SK-N-MC (cell line): ENCODE measurements around the gene C10orf143.

Source experiments
- DNase-seq: peaks from one replicate; pipeline ENCODE4 v3.0.0-alpha.2; 2011; ENCODE audit warnings: low read depth, low spot score
- H3K27ac ChIP-seq: fragments of 200-600 bp; sonication (generic); 2 replicates; pipeline ENCODE4 v1.5.1; 2016; ENCODE audit warnings: mixed run types
- H3K36me3 ChIP-seq: fragments of 200-600 bp; sonication (generic); 2 replicates; pipeline ENCODE4 v1.6.1; 2017; ENCODE audit warnings: antibody characterized with exemption, low read length, mixed read lengths; ENCODE audit not compliant: insufficient read depth
- H3K4me3 ChIP-seq: fragments of 200-600 bp; sonication (generic); 2 replicates; pipeline ENCODE4 v1.5.1; 2016
- H3K9ac ChIP-seq: fragments of 200-600 bp; sonication (generic); 2 replicates; pipeline ENCODE4 v1.8.0; 2017; ENCODE audit warnings: mixed run types, mixed read lengths; ENCODE audit not compliant: insufficient read length
- H3K9me3 ChIP-seq: fragments of 200-600 bp; sonication (generic); 2 replicates; pipeline ENCODE4 v1.6.1; 2017; ENCODE audit warnings: low read depth, mild to moderate bottlenecking, antibody characterized with exemption, low read length, moderate library complexity, mixed read lengths
- EZH2 ChIP-seq: fragments of 200-600 bp; sonication (generic); IDR thresholded peaks from one replicate; pipeline ENCODE4 v1.6.1; 2017; ENCODE audit warnings: antibody characterized with exemption
- FOXP2 ChIP-seq: optimal IDR thresholded peaks from 2 replicates; pipeline ENCODE3; 2011; ENCODE audit warnings: mild to moderate bottlenecking, moderate library complexity; ENCODE audit not compliant: insufficient read depth; ENCODE audit errors: extremely low read length, control extremely low read depth
- POLR2AphosphoS5 ChIP-seq: IDR thresholded peaks from 2 replicates; pipeline ENCODE4 v1.6.1; 2012; ENCODE audit warnings: mild to moderate bottlenecking, low read depth, low read length, borderline replicate concordance

C10orf143 gene

DNA sequence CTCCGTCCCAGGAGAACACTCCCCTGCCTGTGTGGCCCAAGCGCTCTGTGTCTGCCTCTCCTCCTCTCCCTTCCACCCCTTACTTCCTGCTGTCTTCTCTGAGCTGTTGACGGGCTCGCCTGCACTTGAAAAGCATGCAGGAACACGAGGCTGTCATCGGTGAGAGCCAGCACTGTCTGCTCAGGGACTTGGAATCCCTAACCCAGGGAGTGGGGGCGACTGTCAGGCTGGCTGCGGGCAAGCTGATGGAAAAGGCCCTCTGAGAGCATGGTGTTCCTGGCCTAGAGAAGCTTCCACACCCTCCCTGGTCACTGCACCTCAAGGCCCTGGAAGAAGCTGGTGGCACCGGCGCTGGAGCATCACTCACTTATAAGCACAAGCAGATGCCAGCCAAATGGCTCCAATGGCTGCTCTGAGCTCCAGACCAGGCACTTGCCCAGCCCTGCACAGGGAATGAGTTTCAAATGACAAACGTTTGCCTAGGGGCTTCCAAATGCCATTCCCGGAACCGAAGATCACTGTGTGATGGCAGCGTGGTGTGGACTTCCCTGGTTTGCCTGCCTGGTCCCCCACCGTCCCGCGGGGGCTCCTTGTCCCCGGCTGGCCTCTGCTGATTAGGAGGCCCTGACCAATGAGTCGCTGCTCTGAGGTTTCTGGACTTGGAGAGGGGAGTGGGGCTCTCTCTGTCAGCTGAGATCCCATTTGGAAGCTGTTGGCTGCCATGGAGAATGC lies 89.8 kb downstream of the C10orf143 start:
- no peak for DNase-seq
- no peak overlapping the region for H3K27ac ChIP-seq
- no peak overlapping the region for H3K9ac ChIP-seq
- no peaks in the 10 kb centered on the region for H3K36me3 ChIP-seq
- no peaks in the 10 kb centered on the region for H3K9me3 ChIP-seq
- TF ChIP-seq EZH2 (no peak), FOXP2 (no peak), POLR2AphosphoS5 (no peak)
- H3K4me3 ChIP-seq, result no peak overlapping the region

DNA sequence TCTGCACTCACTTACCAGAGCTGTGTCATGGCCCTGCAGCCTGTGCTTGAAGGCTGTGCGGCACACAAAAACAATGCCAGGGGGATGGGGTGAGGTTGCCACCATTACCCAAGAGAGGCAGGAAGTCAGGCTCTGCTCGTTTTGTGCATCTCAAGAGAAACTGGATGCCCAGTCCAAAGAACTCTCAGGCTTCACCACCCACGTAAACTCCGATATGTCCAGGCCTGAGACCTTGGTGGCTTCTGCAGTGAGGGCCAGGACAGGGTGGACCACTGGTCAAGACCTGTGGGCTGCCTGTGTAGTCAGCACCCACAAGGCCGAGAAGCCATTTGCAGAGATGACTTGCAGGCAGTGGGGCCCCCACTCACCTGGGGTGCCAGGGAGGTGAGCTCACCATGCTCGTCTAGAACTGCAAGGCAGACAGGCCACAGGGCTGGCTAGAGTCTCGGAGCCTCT lies 91.9 kb downstream of the C10orf143 start:
- Histone ChIP-seq H3K4me3 (no peak overlapping the region), H3K36me3 (no peaks in the 10 kb centered on the region), H3K9me3 (no peaks in the 10 kb centered on the region), H3K9ac (no peak overlapping the region), H3K27ac (no peak overlapping the region)
- TF ChIP-seq EZH2 (no peak), POLR2AphosphoS5 (no peak), FOXP2 (no peak)
- no peak for DNase-seq

GRCh38 chr10:130018265-130018664 lies 92.4 kb downstream of the C10orf143 start:
- no peak overlapping the region for H3K9ac ChIP-seq
- no peak overlapping the region for H3K27ac ChIP-seq
- no peaks in the 10 kb centered on the region for H3K9me3 ChIP-seq
- H3K4me3 ChIP-seq, result no peak overlapping the region
- DNase-seq, result no peak
- TF ChIP-seq FOXP2, result no peak
- no peak for TF ChIP-seq EZH2
- no peak for TF ChIP-seq POLR2AphosphoS5
- H3K36me3 ChIP-seq, result no peaks in the 10 kb centered on the region

- H3K27ac ChIP-seq, result no peak overlapping the region
- no peak overlapping the region for H3K9ac ChIP-seq
- H3K9me3 ChIP-seq, result no peaks in the 10 kb centered on the region
- H3K4me3 ChIP-seq, result no peak overlapping the region
- no peak for DNase-seq
- TF ChIP-seq FOXP2 (no peak), EZH2 (no peak), POLR2AphosphoS5 (no peak)
- H3K36me3 ChIP-seq, result no peaks in the 10 kb centered on the region
Measured at GRCh38 chr10:130017631-130018022, 93.0 kb downstream of the C10orf143 start.

GRCh38 chr10:130016993-130017630 lies 93.5 kb downstream of the C10orf143 start:
- Histone ChIP-seq H3K9me3 (no peaks in the 10 kb centered on the region), H3K27ac (no peak overlapping the region), H3K9ac (no peak overlapping the region), H3K4me3 (no peak overlapping the region), H3K36me3 (no peaks in the 10 kb centered on the region)
- TF ChIP-seq EZH2 (no peak), FOXP2 (no peak), POLR2AphosphoS5 (no peak)
- DNase-seq, result no peak

DNA sequence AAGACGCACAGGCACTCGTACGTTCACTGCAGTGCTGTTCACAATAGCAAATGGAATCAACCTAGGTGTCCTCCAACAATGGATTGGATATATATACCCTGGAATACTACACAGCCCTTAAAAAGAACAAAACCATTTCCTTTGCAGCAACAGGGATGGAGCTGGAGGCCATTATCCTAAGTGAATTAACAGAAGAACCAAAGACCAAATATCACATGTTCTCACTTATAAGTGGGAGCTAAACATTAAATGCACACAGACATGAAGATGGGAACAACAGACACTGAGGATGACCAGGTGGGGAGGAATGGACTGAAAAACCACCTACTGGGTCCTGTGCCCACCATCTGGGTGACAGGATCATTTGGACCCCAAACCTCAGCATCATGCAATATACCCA lies 94.5 kb downstream of the C10orf143 start:
- no peak overlapping the region for H3K4me3 ChIP-seq
- H3K9ac ChIP-seq, result no peak overlapping the region
- DNase-seq, result no peak
- no peaks in the 10 kb centered on the region for H3K36me3 ChIP-seq
- H3K9me3 ChIP-seq, result no peaks in the 10 kb centered on the region
- no peak for TF ChIP-seq FOXP2
- no peak for TF ChIP-seq POLR2AphosphoS5
- no peak for TF ChIP-seq EZH2
- H3K27ac ChIP-seq, result no peak overlapping the region

GRCh38 chr10:130015075-130015695 lies 95.4 kb downstream of the C10orf143 start:
- no peaks in the 10 kb centered on the region for H3K9me3 ChIP-seq
- no peak overlapping the region for H3K27ac ChIP-seq
- H3K36me3 ChIP-seq, result no peaks in the 10 kb centered on the region
- TF ChIP-seq POLR2AphosphoS5 (no peak), FOXP2 (no peak), EZH2 (no peak)
- no peak overlapping the region for H3K4me3 ChIP-seq
- DNase-seq, result no peak
- no peak overlapping the region for H3K9ac ChIP-seq

DNA sequence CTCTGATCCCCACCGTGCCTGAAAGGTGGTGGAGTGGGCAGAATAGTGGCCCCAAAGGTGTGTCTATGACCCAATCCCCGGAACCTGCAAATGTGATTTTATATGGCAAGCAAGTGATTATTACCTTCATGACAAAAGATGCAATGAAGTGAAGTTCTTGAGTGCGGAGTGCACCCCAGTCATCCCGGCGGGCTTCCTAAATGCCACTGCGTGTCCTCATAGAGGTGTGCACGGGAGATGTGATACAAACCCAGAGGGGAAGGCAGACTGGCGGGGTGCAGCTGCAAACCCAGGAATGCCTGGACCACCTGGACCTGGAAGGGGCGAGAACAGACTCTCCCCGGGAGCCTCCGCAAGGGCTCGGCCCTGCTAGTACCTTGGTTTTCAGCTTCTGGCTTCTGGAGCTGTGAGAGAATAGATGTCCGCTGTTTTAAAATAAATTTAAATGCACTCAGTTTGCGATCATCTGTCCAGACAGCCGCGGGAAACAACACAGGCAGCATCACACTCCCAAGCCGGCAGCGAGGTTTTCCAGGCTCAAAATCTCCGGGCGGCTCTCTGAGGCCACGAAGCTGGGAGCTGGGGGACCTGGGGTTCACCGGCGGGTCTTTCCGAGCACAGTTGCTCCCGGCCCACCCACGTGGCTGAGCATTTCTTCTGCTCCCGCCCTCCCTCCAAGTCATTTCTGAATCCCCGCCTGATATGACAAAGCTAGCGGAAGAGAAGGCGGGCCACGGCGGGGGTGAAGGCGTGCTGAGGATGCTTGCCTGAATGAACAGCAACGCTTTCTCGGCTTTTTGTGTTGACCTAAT lies 96.2 kb downstream of the C10orf143 start:
- no peak for DNase-seq
- H3K4me3 ChIP-seq, result no peak overlapping the region
- H3K27ac ChIP-seq, result no peak overlapping the region
- no peaks in the 10 kb centered on the region for H3K36me3 ChIP-seq
- H3K9me3 ChIP-seq, result no peaks in the 10 kb centered on the region
- H3K9ac ChIP-seq, result no peak overlapping the region
- TF ChIP-seq EZH2, result no peak
- no peak for TF ChIP-seq FOXP2
- TF ChIP-seq POLR2AphosphoS5, result no peak
